HepG2 (cell line): ENCODE results near the gene GLYR1. TPM values are rescaled to one million over a fixed set of nuclear protein-coding genes. Genes with fewer than 3 reads are reported as not detected.

Experiments used
- PAWR ChIP-seq: sonication (generic); formaldehyde crosslinking; IDR thresholded peaks from 2 replicates; pipeline ENCODE4 v1.4.0; 2020; ENCODE audit warnings: missing genetic modification reagents, mild to moderate bottlenecking, borderline replicate concordance
- ZNF329 ChIP-seq: sonication (generic); formaldehyde crosslinking; IDR thresholded peaks from 2 replicates; pipeline ENCODE4 v1.9.0; 2021; ENCODE audit warnings: low read depth, mild to moderate bottlenecking, missing genetic modification reagents
- polyA plus RNA-seq, 8 experiments: library from polyadenylated mRNA; depleted of rRNA in 3 of 8; stranded (reverse) in 7 of 8; unstranded in 1 of 8; fragments of >200 nt; fragmentation: Illumina TruSeq in 4 of 8; extraction: Trizol in 4 of 8; gene quantifications; 2 replicates each; pipeline versions ENCODE4 v1.2.1 to v1.2.3, GENCODE V29; 2011 to 2016; ENCODE audit warnings: low read depth in 4 of 8, missing spikeins in 1 of 8, mixed read lengths in 1 of 8; ENCODE audit not compliant: insufficient read depth in 1 of 8
- total RNA-seq, 5 experiments: library from RNA; depleted of rRNA; stranded (reverse); fragments of >200 nt; fragmentation: Illumina TruSeq; extraction: Trizol; gene quantifications; 2 replicates each; pipeline ENCODE4 v1.2.3, GENCODE V29; 2016; ENCODE audit warnings: low read depth in 1 of 5
- TF ChIP-seq, protein P1 (sequence below): IDR thresholded peaks from 2 replicates; pipeline ENCODE4 v1.4.0; 2020; ENCODE audit warnings: mild to moderate bottlenecking, missing genetic modification reagents
- TF ChIP-seq, protein P2 (sequence below): sonication (generic); formaldehyde crosslinking; IDR thresholded peaks from 2 replicates; pipeline ENCODE4 v1.4.0; 2020; ENCODE audit warnings: missing genetic modification reagents, borderline replicate concordance

The GLYR1 gene
- total and polyA plus RNA-seq, 2 of the 13 experiments (the other 11 are each of a cell fraction or from before 2014, with no cell fraction given), result 28.3 to 48.7 TPM

DNA sequence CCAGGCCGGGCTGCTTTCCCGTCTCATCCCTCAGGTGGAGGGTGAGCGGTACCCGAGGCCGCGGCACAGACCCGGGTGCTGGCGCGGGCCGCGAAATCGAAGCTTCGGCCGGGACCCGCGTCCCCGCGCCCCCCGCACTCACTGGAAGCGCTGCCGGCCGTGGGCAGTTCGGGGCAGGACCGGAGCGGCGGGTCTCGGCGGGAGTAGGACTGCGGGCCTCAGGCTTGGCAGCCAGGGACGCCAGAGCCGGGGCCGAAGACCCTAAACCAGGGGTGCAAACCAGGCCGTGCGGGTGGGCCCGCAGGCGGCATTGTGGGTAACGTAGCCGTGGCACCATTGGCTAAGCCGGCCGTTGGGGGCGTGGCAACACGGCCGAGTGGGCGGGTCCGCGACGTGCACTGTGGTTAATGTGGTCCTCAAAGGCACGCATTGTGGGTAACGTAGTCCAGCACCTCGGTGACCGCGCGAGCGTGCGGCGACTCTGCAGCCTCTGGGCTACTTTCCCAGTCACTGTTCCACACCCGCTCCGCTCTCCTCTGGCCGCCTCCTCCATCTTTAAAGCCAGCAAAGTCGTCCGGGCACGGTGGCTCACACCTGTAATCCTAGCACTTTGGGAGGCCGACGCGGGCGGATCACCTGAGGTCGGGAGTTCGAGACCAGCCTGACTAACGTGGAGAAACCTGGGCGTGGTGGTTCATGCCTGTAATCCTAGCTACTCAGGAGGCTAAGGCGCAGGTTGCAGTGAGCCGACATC is 80.0 kb downstream of the GLYR1 start, which contains the start of gene ZNF500 (continued):
- TF ChIP-seq, protein P1, sequence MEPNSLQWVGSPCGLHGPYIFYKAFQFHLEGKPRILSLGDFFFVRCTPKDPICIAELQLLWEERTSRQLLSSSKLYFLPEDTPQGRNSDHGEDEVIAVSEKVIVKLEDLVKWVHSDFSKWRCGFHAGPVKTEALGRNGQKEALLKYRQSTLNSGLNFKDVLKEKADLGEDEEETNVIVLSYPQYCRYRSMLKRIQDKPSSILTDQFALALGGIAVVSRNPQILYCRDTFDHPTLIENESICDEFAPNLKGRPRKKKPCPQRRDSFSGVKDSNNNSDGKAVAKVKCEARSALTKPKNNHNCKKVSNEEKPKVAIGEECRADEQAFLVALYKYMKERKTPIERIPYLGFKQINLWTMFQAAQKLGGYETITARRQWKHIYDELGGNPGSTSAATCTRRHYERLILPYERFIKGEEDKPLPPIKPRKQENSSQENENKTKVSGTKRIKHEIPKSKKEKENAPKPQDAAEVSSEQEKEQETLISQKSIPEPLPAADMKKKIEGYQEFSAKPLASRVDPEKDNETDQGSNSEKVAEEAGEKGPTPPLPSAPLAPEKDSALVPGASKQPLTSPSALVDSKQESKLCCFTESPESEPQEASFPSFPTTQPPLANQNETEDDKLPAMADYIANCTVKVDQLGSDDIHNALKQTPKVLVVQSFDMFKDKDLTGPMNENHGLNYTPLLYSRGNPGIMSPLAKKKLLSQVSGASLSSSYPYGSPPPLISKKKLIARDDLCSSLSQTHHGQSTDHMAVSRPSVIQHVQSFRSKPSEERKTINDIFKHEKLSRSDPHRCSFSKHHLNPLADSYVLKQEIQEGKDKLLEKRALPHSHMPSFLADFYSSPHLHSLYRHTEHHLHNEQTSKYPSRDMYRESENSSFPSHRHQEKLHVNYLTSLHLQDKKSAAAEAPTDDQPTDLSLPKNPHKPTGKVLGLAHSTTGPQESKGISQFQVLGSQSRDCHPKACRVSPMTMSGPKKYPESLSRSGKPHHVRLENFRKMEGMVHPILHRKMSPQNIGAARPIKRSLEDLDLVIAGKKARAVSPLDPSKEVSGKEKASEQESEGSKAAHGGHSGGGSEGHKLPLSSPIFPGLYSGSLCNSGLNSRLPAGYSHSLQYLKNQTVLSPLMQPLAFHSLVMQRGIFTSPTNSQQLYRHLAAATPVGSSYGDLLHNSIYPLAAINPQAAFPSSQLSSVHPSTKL (CRISPR knock-in tag), result peak; percentile 27; the same call in 1 of the 2 replicates
- TF ChIP-seq, protein P2, sequence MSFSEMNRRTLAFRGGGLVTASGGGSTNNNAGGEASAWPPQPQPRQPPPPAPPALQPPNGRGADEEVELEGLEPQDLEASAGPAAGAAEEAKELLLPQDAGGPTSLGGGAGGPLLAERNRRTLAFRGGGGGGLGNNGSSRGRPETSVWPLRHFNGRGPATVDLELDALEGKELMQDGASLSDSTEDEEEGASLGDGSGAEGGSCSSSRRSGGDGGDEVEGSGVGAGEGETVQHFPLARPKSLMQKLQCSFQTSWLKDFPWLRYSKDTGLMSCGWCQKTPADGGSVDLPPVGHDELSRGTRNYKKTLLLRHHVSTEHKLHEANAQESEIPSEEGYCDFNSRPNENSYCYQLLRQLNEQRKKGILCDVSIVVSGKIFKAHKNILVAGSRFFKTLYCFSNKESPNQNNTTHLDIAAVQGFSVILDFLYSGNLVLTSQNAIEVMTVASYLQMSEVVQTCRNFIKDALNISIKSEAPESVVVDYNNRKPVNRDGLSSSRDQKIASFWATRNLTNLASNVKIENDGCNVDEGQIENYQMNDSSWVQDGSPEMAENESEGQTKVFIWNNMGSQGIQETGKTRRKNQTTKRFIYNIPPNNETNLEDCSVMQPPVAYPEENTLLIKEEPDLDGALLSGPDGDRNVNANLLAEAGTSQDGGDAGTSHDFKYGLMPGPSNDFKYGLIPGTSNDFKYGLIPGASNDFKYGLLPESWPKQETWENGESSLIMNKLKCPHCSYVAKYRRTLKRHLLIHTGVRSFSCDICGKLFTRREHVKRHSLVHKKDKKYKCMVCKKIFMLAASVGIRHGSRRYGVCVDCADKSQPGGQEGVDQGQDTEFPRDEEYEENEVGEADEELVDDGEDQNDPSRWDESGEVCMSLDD, result peak; percentile 70; the same call in 1 of the 2 replicates
- 0 out of 2 replicates have a peak, but pooled peaks have one; percentile 49 for TF ChIP-seq ZNF329 (CRISPR knock-in tag)
- TF ChIP-seq PAWR (CRISPR knock-in tag), result no peak
- TF ChIP-seq, all 625 proteins: peak for 268
